Fibroblast of villous mesenchyme (primary cell): ENCODE measurements around the gene CALCB. TPM values are rescaled to one million over a fixed set of nuclear protein-coding genes. Genes with fewer than 3 reads are reported as not detected.
A peak's percentile ranks its signal among the peaks of the same experiment; 100 is the strongest.

ENCODE experiments used
- DNase-seq: peaks from one replicate; pipeline ENCODE4 v3.0.0-alpha.2; 2010; ENCODE audit warnings: low read depth
- H3K4me3 ChIP-seq: 2 replicates; pipeline ENCODE4 v1.5.1; 2011; ENCODE audit warnings: low read depth, mild to moderate bottlenecking, low read length
- CTCF ChIP-seq: IDR thresholded peaks from 2 replicates; pipeline ENCODE4 v1.5.1; 2012; ENCODE audit warnings: low read depth, mild to moderate bottlenecking, low read length; ENCODE audit not compliant: insufficient read depth
- total RNA-seq: library from RNA; depleted of rRNA; stranded (reverse); fragments of >200 nt; gene quantifications from 2 replicates; pipeline ENCODE4 v1.2.3, GENCODE V29; 2012

The CALCB gene
- total RNA-seq, 1 donor: not detected

DNA sequence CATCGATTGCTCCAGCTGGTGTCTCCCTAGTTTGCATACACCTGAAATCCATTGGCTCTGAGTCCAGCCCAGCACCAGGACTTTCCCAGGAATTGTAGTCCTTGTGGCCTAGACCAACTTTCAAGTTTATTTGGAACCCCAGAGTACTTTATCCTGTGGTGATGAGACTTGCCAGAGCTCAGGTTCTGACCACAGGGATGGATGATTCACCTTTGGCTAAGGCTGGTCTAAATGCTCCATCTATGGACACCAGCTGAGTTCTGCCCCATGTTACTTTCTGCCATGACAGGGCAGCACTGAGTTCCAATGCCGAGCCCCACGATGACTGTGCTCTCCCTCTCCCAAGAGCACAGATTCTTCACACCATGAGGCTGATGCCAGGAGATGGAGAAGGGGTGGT lies 24.0 kb downstream of the CALCB start:
- H3K4me3 ChIP-seq: no peak overlapping the region
- TF ChIP-seq CTCF: no peak
- no peak for DNase-seq

- DNase-seq: no peak
- TF ChIP-seq CTCF: no peak
- no peak overlapping the region for H3K4me3 ChIP-seq
Observed at GRCh38 chr11:15099267-15099666, 25.9 kb downstream of the CALCB start.

GRCh38 chr11:15101072-15101709 lies 27.8 kb downstream of the CALCB start:
- TF ChIP-seq CTCF: peak; percentile 97
- H3K4me3 ChIP-seq: no peak overlapping the region
- peak; percentile 78 for DNase-seq

GRCh38 chr11:15104166-15104565 lies 30.8 kb downstream of the CALCB start:
- no peak for DNase-seq
- no peak for TF ChIP-seq CTCF
- no peak overlapping the region for H3K4me3 ChIP-seq

GRCh38 chr11:15106201-15106965 lies 33.0 kb downstream of the CALCB start:
- H3K4me3 ChIP-seq: no peak overlapping the region
- DNase-seq: peak; percentile 90

DNA sequence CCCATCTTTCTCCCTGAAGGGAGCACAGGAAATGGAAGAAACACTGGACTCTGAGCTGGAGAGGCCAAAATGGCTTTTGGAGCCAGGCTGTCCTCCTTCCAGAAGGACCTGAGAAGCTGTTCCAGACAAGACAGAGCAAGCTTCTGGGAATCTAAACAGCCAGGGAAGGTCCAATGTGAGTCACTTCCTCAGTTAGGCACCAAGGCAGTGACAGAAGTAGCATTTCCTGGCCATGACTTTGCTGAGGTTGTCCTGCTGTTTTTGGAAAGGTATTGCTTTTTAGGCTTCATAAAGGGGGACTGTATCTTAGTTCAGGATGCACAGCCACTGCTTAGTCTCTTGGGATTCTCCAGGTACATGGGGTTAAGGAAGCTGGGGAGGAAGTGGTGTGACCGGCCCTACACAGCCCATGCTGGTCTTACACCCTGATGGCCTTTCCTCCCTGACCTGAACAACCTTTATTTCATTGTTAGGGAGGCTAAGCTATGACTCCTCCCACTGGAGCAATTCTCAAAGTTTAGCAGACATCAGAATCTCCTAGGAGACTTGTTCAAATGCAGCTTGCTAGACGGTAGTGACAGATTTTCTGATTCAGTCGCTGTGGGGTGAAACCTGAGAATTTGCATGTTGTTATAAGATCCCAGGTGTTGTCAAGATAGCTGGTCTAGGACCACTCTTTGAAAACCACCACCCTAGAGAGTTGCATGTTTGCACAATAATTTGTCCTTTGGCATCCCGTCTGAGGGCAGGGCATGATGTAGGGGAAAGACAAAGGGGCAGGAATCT lies 34.5 kb downstream of the CALCB start:
- no peak overlapping the region for H3K4me3 ChIP-seq
- TF ChIP-seq CTCF: no peak
- peak; percentile 19 for DNase-seq

More at GRCh38 chr11:15106201-15106965, 33.0 kb downstream of the CALCB start:
- no peak for TF ChIP-seq CTCF
